Activated T-helper 17 cell treated with anti-CD3 and anti-CD28 coated beads, Interleukin-2, amount 50 U/mL, for 72 hours (primary cell): ENCODE measurements around the gene KIF6. TPM values are rescaled to one million over a fixed set of nuclear protein-coding genes. Genes with fewer than 3 reads are reported as not detected.
"Not testable (repeated sequence)": the region's sequence is repeated elsewhere in the genome, so short reads cannot be mapped to it uniquely, and the experiment has no call there.

Experiments
- ATAC-seq: fragments of 150-1000 bp; cut with Tn5 transposase; replicated peaks from 2 replicates; pipeline ENCODE4 v1.10.0; 2021; ENCODE audit warnings: mild to moderate bottlenecking, moderate library complexity
- H3K27ac Mint-ChIP-seq: one replicate; pipeline ENCODE4 v1.8.0; 2022; ENCODE audit warnings: mixed read lengths
- H3K27me3 Mint-ChIP-seq: one replicate; pipeline ENCODE4 v1.8.0; 2022; ENCODE audit warnings: mixed read lengths
- H3K36me3 Mint-ChIP-seq: one replicate; pipeline ENCODE4 v1.8.0; 2022; ENCODE audit warnings: low read depth, mild to moderate bottlenecking, mixed read lengths
- H3K4me1 Mint-ChIP-seq: one replicate; pipeline ENCODE4 v1.8.0; 2022; ENCODE audit warnings: mixed read lengths
- H3K4me3 Mint-ChIP-seq: one replicate; pipeline ENCODE4 v1.8.0; 2022; ENCODE audit warnings: mild to moderate bottlenecking, mixed read lengths
- H3K9me3 Mint-ChIP-seq: one replicate; pipeline ENCODE4 v1.8.0; 2022; ENCODE audit warnings: mixed read lengths
- total RNA-seq, 2 donors: library from RNA; stranded (reverse); gene quantifications; one replicate each; pipeline ENCODE4 v1.2.3, GENCODE V29; 2022

The KIF6 gene
- total RNA-seq, 2 donors from 2014 or later = 0.48 TPM; not detected in 1

DNA sequence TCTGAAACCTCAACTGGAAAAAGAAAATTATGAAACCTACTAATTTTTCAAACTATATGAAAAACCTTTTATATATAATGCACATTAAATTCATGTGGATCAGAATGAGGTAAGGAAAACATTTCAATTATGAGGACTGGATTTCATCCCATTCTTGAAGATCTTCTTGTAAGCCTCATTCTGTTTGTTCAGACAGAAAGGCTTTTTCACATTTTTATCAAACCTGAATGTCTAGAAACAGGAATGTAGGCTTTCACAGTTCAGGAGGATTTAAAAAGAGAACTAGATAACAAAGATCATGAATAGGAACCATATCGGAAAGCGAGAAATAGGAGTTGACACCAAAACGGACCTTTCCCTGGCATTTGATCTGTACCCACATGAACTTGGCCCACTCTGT lies 210.2 kb downstream of the KIF6 start:
- no peak for ATAC-seq
- Mint-ChIP-seq H3K27ac (no peak overlapping the region), H3K4me1 (no peaks in the 10 kb centered on the region), H3K36me3 (no peaks in the 10 kb centered on the region), H3K4me3 (no peak overlapping the region), H3K9me3 (no peaks in the 10 kb centered on the region), H3K27me3 (peaks cover 14% of the 10 kb centered on the region)

DNA sequence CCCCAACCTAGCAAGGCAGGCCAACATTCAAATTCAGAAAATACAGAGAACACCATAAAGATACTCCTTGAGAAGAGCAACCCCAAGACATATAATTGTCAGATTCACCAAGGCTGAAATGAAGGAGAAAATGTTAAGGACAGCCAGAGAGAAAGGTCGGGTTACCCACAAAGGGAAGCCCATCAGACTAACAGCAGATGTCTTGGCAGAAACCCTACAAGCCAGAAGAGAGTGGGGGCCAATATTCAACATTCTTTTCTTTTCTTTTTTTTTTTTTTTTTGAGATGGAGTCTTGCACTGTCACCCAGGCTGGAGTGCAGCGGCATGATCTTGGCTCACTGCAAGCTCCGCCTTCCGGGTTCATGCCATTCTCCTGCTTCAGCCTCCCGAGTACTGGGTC lies 215.4 kb downstream of the KIF6 start:
- H3K27ac Mint-ChIP-seq, ATAC-seq, H3K4me1 Mint-ChIP-seq, H3K27me3 Mint-ChIP-seq, H3K9me3 Mint-ChIP-seq, H3K36me3 Mint-ChIP-seq, H3K4me3 Mint-ChIP-seq: not testable (repeated sequence)

DNA sequence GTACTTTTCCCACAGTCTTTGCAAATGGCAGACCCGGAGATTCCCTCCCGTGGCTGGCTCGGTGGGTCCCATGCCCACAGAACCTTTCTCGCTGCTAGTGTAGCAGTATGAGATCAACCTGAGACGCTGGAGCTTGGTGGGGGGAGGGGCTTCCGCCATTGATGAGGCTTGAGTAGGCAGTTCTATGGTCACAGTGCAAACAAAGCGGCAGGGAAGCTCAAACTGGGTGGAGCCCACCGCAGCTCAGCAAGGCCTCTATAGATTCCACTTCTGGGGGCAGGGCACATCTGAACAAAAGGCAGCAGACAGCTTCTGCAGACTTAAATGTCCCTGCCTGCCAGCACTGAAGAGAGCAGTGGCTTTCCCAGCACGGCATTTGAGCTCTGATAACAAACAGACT lies 216.7 kb downstream of the KIF6 start:
- no peaks in the 10 kb centered on the region for H3K36me3 Mint-ChIP-seq
- H3K9me3 Mint-ChIP-seq = peaks cover 8% of the 10 kb centered on the region
- H3K27ac Mint-ChIP-seq = no peak overlapping the region
- peaks cover 6% of the 10 kb centered on the region for H3K27me3 Mint-ChIP-seq
- no peaks in the 10 kb centered on the region for H3K4me1 Mint-ChIP-seq
- no peak for ATAC-seq
- no peak overlapping the region for H3K4me3 Mint-ChIP-seq

DNA sequence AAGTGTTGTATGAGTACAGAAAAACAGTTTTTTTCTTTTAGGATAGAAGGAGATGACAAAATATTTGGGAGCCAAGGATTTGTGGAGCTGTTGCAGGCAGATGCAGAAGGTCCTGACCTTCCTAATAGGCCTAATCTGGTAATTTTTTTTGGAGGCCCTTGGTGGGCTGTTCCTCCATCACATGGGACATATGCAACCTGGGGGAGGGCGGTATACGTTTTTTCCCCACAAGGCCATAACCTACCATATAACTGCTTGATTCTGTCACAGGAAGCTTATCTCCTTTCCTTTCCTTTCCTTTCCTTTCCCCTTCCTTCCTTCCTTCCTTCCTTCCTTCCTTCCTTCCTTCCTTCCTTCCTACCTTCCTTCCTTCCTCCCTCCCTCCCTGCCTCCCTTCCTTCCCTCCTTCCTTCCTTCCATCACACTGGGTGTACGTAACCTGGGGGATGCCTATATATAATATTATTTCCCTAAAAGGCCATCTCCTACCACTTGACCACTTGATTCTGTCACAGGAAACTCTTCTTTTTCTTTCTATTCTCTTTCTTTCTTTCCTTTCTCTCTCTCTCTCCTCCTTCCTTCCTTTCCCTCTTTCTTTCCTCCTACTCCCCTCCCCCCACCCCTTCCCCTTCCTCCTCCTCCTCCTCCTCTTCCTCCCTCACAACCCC lies 217.7 kb downstream of the KIF6 start:
- Mint-ChIP-seq H3K9me3 (peaks cover 16% of the 10 kb centered on the region), H3K4me1 (no peaks in the 10 kb centered on the region), H3K27ac (no peak overlapping the region), H3K36me3 (no peaks in the 10 kb centered on the region), H3K4me3 (no peak overlapping the region), H3K27me3 (peaks cover 10% of the 10 kb centered on the region)
- ATAC-seq = no peak

DNA sequence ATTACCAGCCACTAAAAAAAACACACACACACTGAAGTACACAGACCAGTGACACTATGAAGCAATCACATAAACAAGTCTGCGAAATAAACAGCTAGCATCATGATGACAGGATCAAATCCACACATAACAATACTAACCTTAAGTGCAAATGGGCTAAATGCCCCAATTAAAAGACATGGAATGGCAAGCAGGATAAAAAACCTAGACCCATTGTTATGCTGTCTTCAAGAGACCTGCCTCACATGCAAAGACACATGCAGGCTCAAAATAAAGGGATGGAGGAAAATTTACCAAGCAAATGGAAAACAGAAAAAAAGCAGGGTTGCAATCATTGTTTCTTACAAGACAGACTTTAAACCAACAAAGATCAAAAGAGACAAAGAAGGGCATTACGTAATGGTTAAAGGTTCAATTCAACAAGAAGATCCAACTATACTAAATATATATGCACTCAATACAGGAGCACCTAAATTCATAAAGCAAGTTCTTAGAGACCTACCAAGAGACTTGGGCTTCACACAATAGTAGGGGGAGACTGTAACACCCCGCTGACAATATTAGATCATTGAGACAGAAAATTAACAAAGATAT lies 222.7 kb downstream of the KIF6 start:
- not testable (repeated sequence) for H3K4me3 Mint-ChIP-seq, H3K27ac Mint-ChIP-seq, ATAC-seq, H3K4me1 Mint-ChIP-seq, H3K36me3 Mint-ChIP-seq
- Mint-ChIP-seq H3K9me3 (peaks cover 33% of the 10 kb centered on the region), H3K27me3 (peaks cover 23% of the 10 kb centered on the region)

DNA sequence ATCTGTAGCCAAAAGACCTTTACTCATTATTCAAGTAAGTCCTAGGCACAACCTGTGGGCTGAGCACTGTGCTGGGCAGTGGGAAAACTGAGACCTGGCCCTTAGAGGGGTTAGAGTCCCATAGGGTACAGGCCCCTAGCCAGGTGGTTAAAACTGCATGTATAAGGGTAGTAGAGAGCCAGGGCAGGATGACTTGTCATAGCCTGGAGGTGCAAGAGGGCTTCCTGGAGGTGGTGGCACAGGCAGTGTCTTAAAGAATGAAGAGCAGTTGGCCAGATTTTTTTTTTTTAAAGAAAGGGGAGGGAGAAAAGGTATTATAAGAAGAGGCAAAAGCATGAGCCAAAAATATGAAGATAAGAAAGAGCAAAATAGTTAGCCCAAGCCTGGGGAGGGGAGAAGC lies 226.2 kb downstream of the KIF6 start:
- Mint-ChIP-seq H3K4me3 (no peak overlapping the region), H3K4me1 (no peaks in the 10 kb centered on the region), H3K36me3 (no peaks in the 10 kb centered on the region), H3K27me3 (peaks cover 28% of the 10 kb centered on the region), H3K9me3 (peaks cover 30% of the 10 kb centered on the region), H3K27ac (no peak overlapping the region)
- no peak for ATAC-seq

DNA sequence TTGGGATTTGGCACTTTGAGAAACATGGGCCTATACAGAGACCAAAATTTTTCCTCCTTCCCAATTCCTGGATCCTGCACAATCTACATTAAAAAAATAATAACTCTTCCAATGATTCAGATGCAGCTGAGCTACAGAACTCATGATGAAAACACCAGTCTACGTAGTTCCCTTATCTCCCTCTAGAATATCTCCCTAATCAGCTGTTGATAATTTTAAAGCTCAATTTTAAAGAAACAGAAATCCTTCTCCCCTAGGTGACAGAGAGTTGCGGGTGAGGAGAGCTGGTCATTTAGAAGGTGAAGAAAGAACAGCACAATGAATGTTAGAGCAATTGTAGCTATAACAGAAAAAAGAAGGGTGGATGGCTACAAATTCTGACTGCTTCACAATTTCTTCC lies 227.1 kb downstream of the KIF6 start:
- Mint-ChIP-seq H3K4me3 (no peak overlapping the region), H3K4me1 (no peaks in the 10 kb centered on the region), H3K27me3 (peaks cover 28% of the 10 kb centered on the region), H3K27ac (no peak overlapping the region), H3K36me3 (no peaks in the 10 kb centered on the region), H3K9me3 (peaks cover 27% of the 10 kb centered on the region)
- ATAC-seq = no peak

DNA sequence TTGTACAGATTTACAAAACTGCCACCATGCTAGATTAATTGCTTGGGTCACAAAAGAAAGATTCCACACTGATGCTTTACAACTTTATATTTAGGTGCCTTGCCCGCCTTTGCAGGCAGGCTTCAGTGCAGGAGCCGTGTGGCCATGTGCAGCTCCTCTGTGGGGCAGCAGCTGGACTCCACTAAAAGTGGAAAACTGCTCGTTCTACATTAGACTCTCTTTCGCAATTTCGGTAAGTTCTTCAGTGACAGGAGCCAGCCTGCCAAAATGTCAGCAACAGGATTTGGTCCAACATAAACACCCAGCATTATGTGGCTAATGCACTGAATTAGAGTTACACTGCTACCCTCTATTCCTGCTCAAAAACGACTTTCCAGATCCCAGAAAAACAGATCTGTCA lies 228.3 kb downstream of the KIF6 start:
- Mint-ChIP-seq H3K36me3 (no peaks in the 10 kb centered on the region), H3K27me3 (peaks cover 25% of the 10 kb centered on the region), H3K4me1 (no peaks in the 10 kb centered on the region), H3K4me3 (no peak overlapping the region), H3K27ac (no peak overlapping the region), H3K9me3 (peaks cover 19% of the 10 kb centered on the region)
- no peak for ATAC-seq

DNA sequence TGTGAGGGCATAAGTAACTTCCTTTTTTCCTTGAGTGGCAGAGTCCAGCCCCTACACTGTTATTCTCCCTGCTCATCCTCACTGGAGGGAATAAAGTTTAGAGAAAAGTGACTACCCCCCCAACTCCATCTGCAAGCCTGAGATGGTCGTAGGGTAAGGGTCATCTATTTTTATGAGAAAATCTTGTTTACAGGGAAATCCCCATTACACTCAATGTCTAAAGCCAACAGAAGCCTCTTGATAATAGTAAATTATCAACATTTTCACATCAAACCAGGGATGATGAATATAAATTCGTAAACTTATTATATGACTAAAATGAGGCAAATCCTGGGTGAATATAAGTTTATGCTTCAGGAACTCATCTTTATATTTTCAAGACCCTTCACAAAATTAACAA lies 228.8 kb downstream of the KIF6 start:
- H3K4me1 Mint-ChIP-seq = no peaks in the 10 kb centered on the region
- no peaks in the 10 kb centered on the region for H3K36me3 Mint-ChIP-seq
- peaks cover 14% of the 10 kb centered on the region for H3K9me3 Mint-ChIP-seq
- peaks cover 26% of the 10 kb centered on the region for H3K27me3 Mint-ChIP-seq
- no peak overlapping the region for H3K27ac Mint-ChIP-seq
- ATAC-seq = no peak
- no peak overlapping the region for H3K4me3 Mint-ChIP-seq

DNA sequence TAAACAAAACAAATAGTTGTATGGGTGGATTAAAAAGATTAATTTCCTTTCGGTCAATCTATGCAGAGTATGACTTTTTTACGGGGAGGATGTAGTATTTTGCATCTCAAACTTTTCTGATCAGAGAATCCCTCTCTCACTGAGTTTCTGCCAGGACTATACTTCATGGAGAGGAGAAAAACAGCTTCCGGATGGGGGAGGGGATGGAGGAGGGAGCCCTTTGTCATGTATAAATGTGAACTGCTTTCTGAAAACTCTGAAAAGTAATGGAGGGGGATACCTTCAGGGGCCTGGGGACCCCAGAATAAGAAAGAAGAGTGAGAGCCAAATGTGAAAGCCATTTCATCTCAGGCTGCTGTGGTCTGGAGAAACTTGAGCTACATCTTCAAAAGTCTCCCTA lies 229.6 kb downstream of the KIF6 start:
- peaks cover 10% of the 10 kb centered on the region for H3K9me3 Mint-ChIP-seq
- no peak overlapping the region for H3K27ac Mint-ChIP-seq
- no peak for ATAC-seq
- no peak overlapping the region for H3K4me3 Mint-ChIP-seq
- H3K4me1 Mint-ChIP-seq = no peaks in the 10 kb centered on the region
- peaks cover 24% of the 10 kb centered on the region for H3K27me3 Mint-ChIP-seq
- H3K36me3 Mint-ChIP-seq = no peaks in the 10 kb centered on the region

DNA sequence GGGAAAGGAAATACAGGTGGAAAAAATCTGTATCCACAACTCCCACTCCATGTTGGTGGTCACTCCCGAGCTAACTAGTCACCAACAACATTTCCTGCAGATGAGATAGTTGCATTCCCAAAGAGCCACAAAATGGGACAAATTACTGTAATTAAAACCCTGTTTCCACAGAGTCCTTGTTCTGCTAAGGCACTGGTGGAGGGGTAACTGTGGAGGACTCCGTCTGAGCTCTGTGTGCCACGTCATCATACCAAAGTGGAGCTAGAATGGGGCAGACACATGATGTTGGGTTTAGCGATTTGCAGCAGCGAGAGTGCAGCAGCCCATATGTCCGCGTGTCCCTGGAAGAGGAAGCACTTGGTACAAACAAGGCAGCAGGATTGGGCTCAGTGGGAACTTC lies 230.2 kb downstream of the KIF6 start:
- peaks cover 5% of the 10 kb centered on the region for H3K9me3 Mint-ChIP-seq
- no peaks in the 10 kb centered on the region for H3K36me3 Mint-ChIP-seq
- H3K4me3 Mint-ChIP-seq = no peak overlapping the region
- ATAC-seq = no peak
- H3K27me3 Mint-ChIP-seq = peaks cover 23% of the 10 kb centered on the region
- no peaks in the 10 kb centered on the region for H3K4me1 Mint-ChIP-seq
- H3K27ac Mint-ChIP-seq = no peak overlapping the region

DNA sequence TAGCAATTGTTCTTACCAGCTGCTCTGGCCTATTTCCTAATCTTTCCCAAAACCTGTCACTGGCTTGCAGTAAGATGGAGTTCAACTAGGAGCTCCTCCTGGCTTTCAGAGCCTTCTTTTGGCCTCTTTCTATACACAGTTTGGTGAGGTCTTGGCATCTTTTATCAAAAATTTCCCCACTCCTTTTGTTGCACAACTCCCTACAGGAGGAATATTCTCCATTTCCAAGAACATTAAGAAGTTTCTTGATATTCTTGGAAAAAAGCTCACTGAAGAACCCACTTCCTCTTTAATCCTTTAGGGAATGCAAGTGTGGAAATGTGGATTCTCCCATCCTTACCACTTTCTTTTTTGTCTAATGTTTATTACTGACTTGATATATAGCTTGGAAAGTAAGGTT lies 231.4 kb downstream of the KIF6 start:
- no peaks in the 10 kb centered on the region for H3K9me3 Mint-ChIP-seq
- no peak overlapping the region for H3K27ac Mint-ChIP-seq
- no peaks in the 10 kb centered on the region for H3K36me3 Mint-ChIP-seq
- ATAC-seq = no peak
- no peaks in the 10 kb centered on the region for H3K4me1 Mint-ChIP-seq
- no peak overlapping the region for H3K4me3 Mint-ChIP-seq
- H3K27me3 Mint-ChIP-seq = peaks cover 18% of the 10 kb centered on the region

DNA sequence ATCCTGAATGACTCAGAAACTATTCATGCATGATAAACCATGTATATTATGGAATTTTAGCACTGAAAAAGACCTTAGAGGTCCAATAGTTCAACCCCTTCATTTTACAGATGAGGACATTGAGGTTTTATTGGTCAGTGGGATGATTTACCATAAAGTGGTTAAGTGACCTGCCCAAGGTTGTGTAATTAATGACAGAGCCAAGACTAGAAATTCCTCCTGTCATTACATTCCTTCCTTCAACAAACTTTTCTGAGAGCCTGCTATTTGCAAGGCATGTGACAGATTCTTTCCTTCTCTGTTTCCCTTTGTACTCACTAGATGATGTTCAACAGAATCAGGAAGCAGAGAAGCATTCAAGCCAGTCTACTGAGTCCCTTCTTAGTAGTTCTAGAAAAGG lies 232.0 kb downstream of the KIF6 start:
- no peak for ATAC-seq
- H3K4me3 Mint-ChIP-seq = no peak overlapping the region
- H3K27ac Mint-ChIP-seq = no peak overlapping the region
- no peaks in the 10 kb centered on the region for H3K36me3 Mint-ChIP-seq
- no peaks in the 10 kb centered on the region for H3K4me1 Mint-ChIP-seq
- no peaks in the 10 kb centered on the region for H3K9me3 Mint-ChIP-seq
- H3K27me3 Mint-ChIP-seq = peaks cover 15% of the 10 kb centered on the region

DNA sequence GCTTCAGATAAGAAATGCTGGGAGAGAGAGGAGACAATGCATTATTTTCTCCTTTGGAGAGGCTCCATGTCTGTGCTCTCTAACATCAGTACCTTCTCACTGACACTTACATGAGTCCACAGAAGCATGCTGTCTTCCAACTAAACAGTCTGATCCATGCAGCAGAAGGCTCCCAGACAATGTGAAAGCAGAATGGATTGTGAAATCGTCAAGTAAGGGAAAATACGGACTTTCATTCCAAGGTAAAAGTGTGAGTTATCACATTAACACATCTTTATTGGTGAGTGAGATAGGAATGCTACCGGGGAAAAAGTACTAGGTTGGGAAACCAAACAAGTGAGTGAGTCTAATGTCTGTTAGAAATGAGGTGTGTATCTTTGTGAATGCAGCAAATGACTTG lies 235.1 kb downstream of the KIF6 start:
- no peaks in the 10 kb centered on the region for H3K9me3 Mint-ChIP-seq
- no peak overlapping the region for H3K27ac Mint-ChIP-seq
- no peaks in the 10 kb centered on the region for H3K36me3 Mint-ChIP-seq
- H3K4me3 Mint-ChIP-seq = no peak overlapping the region
- no peak for ATAC-seq
- no peaks in the 10 kb centered on the region for H3K4me1 Mint-ChIP-seq
- peaks cover 13% of the 10 kb centered on the region for H3K27me3 Mint-ChIP-seq

DNA sequence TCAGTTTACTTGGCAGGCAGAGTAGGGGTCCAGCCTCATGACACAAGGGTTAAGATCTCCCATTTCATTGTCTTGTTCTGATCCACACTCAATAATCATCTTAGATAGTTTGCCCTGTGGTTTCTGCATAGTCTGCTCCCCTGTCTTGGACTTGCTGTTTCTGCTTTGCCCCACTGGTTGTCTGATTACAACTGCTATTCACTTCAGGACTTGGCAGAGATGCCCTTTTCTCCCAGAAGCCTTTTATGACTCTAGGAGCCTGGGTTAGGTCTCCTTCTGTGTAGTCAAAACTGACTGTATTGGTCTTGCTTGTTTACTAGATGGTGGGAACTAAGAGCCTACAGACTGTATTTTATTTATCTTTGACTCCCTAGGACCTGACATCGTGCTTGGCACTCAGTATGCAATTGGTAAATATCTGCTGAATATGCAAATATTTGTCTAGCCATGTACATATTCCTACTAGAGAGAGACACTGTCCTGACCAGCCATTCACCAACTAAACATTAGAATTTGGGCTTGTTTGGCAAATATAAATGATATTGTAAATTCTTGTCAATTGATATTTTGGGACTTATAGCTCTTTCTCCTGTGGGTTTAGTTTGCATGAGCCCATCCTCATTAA lies 236.8 kb downstream of the KIF6 start:
- ATAC-seq = no peak
- Mint-ChIP-seq H3K4me1 (no peaks in the 10 kb centered on the region), H3K27ac (no peak overlapping the region), H3K9me3 (no peaks in the 10 kb centered on the region), H3K27me3 (peaks cover 13% of the 10 kb centered on the region), H3K4me3 (no peak overlapping the region), H3K36me3 (no peaks in the 10 kb centered on the region)
